HepG2 (cell line): ENCODE measurements around the gene LRRC8C. TPM values are rescaled to one million over a fixed set of nuclear protein-coding genes. Genes with fewer than 3 reads are reported as not detected.

ENCODE experiments used
- ATAC-seq: fragments of 200-7000 bp; cut with Tn5 transposase; 3 replicates; pipeline ENCODE4 v1.9.1; 2020; ENCODE audit warnings: mild to moderate bottlenecking, moderate library complexity
- BruUV-seq: library from RNA; stranded (reverse); fragments of 400-500 nt; replicated peaks from 2 replicates; lab custom pipeline; 2021; lab: Mats Ljungman, UMichigan
- CTCF ChIA-PET: fragments of 300-600 bp; formaldehyde crosslinking; extraction: SDS; loops from one replicate; lab custom pipeline; 2021; ENCODE audit warnings: low total read pairs, inconsistent platforms, low intra/inter-chr PET ratio; lab: Yijun Ruan, JAX
- POLR2A ChIA-PET: fragments of 350-600 bp; sonication (Branson Sonifier 250); formaldehyde crosslinking; loops from one replicate; lab custom pipeline; 2020; ENCODE audit warnings: antibody characterized with exemption, inconsistent platforms; lab: Yijun Ruan, JAX
- DNase-seq: peaks from one replicate; pipeline ENCODE4 v3.0.0-alpha.2; 2015; ENCODE audit warnings: low spot score
- FAIRE-seq: peaks from 3 replicates; lab custom pipeline; 2011; peaks lifted over from hg19 to GRCh38; lab: Jason Lieb, UNC
- H2AFZ ChIP-seq: one replicate; pipeline ENCODE4 v1.6.1; 2011; ENCODE audit warnings: low read length, inconsistent platforms
- H3K27ac ChIP-seq: fragments of 300-600 bp; 3 replicates; pipeline ENCODE4 v1.8.0; 2011; ENCODE audit warnings: mixed run types, mild to moderate bottlenecking, mixed read lengths, low read length, inconsistent platforms; ENCODE audit not compliant: insufficient read depth; ENCODE audit errors: extremely low read length
- H3K27me3 ChIP-seq, 2 experiments: fragments of 200-600 bp in 1 of 2; 2 replicates in 1 of 2; 3 replicates in 1 of 2; pipeline versions ENCODE4 v1.6.0 to v1.8.0; 2011; ENCODE audit warnings: low read length in 2 of 2, mild to moderate bottlenecking in 2 of 2, moderate library complexity in 2 of 2, inconsistent platforms in 1 of 2; ENCODE audit not compliant: insufficient read depth in 2 of 2, control insufficient read depth in 1 of 2
- H3K36me3 ChIP-seq, 2 experiments: fragments of 200-600 bp in 1 of 2; replicated peaks in 1 of 2; 2 replicates in 1 of 2; 3 replicates in 1 of 2; pipeline versions ENCODE4 v1.5.1 to v1.8.0; 2011; ENCODE audit warnings: low read length in 2 of 2, inconsistent platforms in 1 of 2; ENCODE audit not compliant: insufficient read depth in 2 of 2, control insufficient read depth in 1 of 2
- H3K4me1 ChIP-seq: 2 replicates; pipeline ENCODE4 v1.5.1; 2012; ENCODE audit warnings: low read length, inconsistent platforms; ENCODE audit not compliant: insufficient read depth
- H3K4me2 ChIP-seq: 2 replicates; pipeline ENCODE4 v1.6.0; 2011; ENCODE audit warnings: low read depth, low read length, inconsistent platforms
- H3K4me3 ChIP-seq, 3 experiments: fragments of 200-600 bp in 1 of 3; sonication (generic), shearing (Covaris generic) in 1 of 3; replicated peaks in 1 of 3; 2 replicates each; pipeline ENCODE4 v1.5.1; 2011 to 2016; ENCODE audit warnings: low read length in 3 of 3, inconsistent platforms in 2 of 3, low read depth in 2 of 3, mild to moderate bottlenecking in 2 of 3, control low read depth in 1 of 3, mixed read lengths in 1 of 3; ENCODE audit not compliant: insufficient read depth in 1 of 3
- H3K79me2 ChIP-seq: one replicate; pipeline ENCODE4 v1.6.1; 2011; ENCODE audit warnings: low read length, inconsistent platforms; ENCODE audit not compliant: insufficient read depth
- H3K9ac ChIP-seq: 2 replicates; pipeline ENCODE4 v1.6.0; 2011; ENCODE audit warnings: mild to moderate bottlenecking, low read depth, low read length, inconsistent platforms; ENCODE audit not compliant: insufficient read depth
- H3K9me3 ChIP-seq: 2 replicates; pipeline ENCODE4 v1.5.1; 2012; ENCODE audit warnings: mild to moderate bottlenecking, low read length
- H4K20me1 ChIP-seq: 2 replicates; pipeline ENCODE4 v1.6.0; 2011; ENCODE audit warnings: inconsistent platforms, mild to moderate bottlenecking, low read length, moderate library complexity; ENCODE audit not compliant: insufficient read depth
- FOSL2 ChIP-seq: sonication (generic); formaldehyde crosslinking; IDR thresholded peaks from 2 replicates; pipeline ENCODE4 v1.4.0; 2020; ENCODE audit warnings: missing genetic modification reagents
- RFX1 ChIP-seq: fragments of 450-650 bp; IDR thresholded peaks from 2 replicates; pipeline ENCODE4 v1.6.1; 2017
- SKI ChIP-seq: fragments of 450-650 bp; IDR thresholded peaks from one replicate; pipeline ENCODE4 v1.6.1; 2018; ENCODE audit warnings: mild to moderate bottlenecking; ENCODE audit not compliant: partially characterized antibody
- SP4 ChIP-seq: sonication (generic); formaldehyde crosslinking; IDR thresholded peaks from 2 replicates; pipeline ENCODE4 v1.8.1; 2023; ENCODE audit warnings: mild to moderate bottlenecking, missing genetic modification reagents
- ZBTB7A ChIP-seq: sonication (generic); formaldehyde crosslinking; IDR thresholded peaks from 2 replicates; pipeline ENCODE4 v1.8.0; 2022; ENCODE audit warnings: mild to moderate bottlenecking, missing genetic modification reagents
- ZFP82 ChIP-seq: sonication (generic); formaldehyde crosslinking; IDR thresholded peaks from 2 replicates; pipeline ENCODE4 v1.5.1; 2020; ENCODE audit warnings: mild to moderate bottlenecking, missing genetic modification reagents, borderline replicate concordance
- ZNF569 ChIP-seq: sonication (generic); formaldehyde crosslinking; IDR thresholded peaks from 2 replicates; pipeline ENCODE4 v1.5.0; 2020; ENCODE audit warnings: mild to moderate bottlenecking, missing genetic modification reagents, moderate library complexity, borderline replicate concordance
- ZSCAN5A ChIP-seq: sonication (generic); formaldehyde crosslinking; IDR thresholded peaks from 2 replicates; pipeline ENCODE4 v1.8.0; 2022; ENCODE audit warnings: mild to moderate bottlenecking, missing genetic modification reagents, borderline replicate concordance
- WGBS: methylation state at CpG from one replicate; pipeline ENCODE4 v1.1.6; 2017; ENCODE audit warnings: low lambda C conversion rate; 5-methylcytosine and 5-hydroxymethylcytosine counted together
- in situ Hi-C: cut with HindIII; loops from 2 replicates; pipeline ENCODE4 v1.10.0; 2017; ENCODE audit warnings: low pct_unique_long_range_greater_than_20kb; ENCODE audit not compliant: extremely low pct_ligation_motif_present
- intact Hi-C: fragments of 100-400 bp; cut with micrococcal nuclease; formaldehyde crosslinking; loops from one replicate; pipeline ENCODE4 v1.10.0; 2022; ENCODE audit not compliant: unreplicated experiment
- polyA plus RNA-seq, 8 experiments: library from polyadenylated mRNA; depleted of rRNA in 3 of 8; stranded (reverse) in 7 of 8; unstranded in 1 of 8; fragments of >200 nt; fragmentation: Illumina TruSeq in 4 of 8; extraction: Trizol in 4 of 8; gene quantifications; 2 replicates each; pipeline versions ENCODE4 v1.2.1 to v1.2.3, GENCODE V29; 2011 to 2016; ENCODE audit warnings: low read depth in 4 of 8, missing spikeins in 1 of 8, mixed read lengths in 1 of 8; ENCODE audit not compliant: insufficient read depth in 1 of 8
- total RNA-seq, 5 experiments: library from RNA; depleted of rRNA; stranded (reverse); fragments of >200 nt; fragmentation: Illumina TruSeq; extraction: Trizol; gene quantifications; 2 replicates each; pipeline ENCODE4 v1.2.3, GENCODE V29; 2016; ENCODE audit warnings: low read depth in 1 of 5

Gene LRRC8C
- total and polyA plus RNA-seq, 2 of the 13 experiments (the other 11 are each of a cell fraction or from before 2014, with no cell fraction given): 0.22 to 0.32 TPM

- WGBS: 81% methylated on average over 2 of the region's 2 CpGs
- ChIA-PET CTCF (no interaction called here), POLR2A (no interaction called here)
- H4K20me1 ChIP-seq: no peaks in the 10 kb centered on the region
- H3K4me2 ChIP-seq: no peak overlapping the region
- no peaks in the 10 kb centered on the region for H3K9me3 ChIP-seq
- in situ Hi-C loops: loop anchor here (10.0 kb wide), 1 partner anchor 92 kb away; no protein-coding TSS in a partner anchor
- H3K79me2 ChIP-seq: no peaks in the 10 kb centered on the region
- ATAC-seq: no peak
- H2AFZ ChIP-seq: no peak overlapping the region
- BruUV-seq: no TSS peak
- intact Hi-C loops: no loop called here
- no peaks in the 10 kb centered on the region for H3K36me3 ChIP-seq
- no peak for DNase-seq
- H3K27ac ChIP-seq: no peak overlapping the region
- peaks cover 33% of the 10 kb centered on the region for H3K4me1 ChIP-seq
- H3K27me3 ChIP-seq: no peaks in the 10 kb centered on the region; a peak in 1 of 5 replicates
- no peak overlapping the region for H3K9ac ChIP-seq
- no peak for FAIRE-seq
- TF ChIP-seq ZNF569 (CRISPR knock-in tag) (no peak), SP4 (no peak), ZFP82 (CRISPR knock-in tag) (no peak), ZBTB7A (CRISPR knock-in tag) (no peak), RFX1 (no peak), SKI (no peak), FOSL2 (CRISPR knock-in tag) (no peak), ZSCAN5A (CRISPR knock-in tag) (no peak)
- TF ChIP-seq, all 625 proteins: peak for 0
- H3K4me3 ChIP-seq: no peak overlapping the region
Measured at GRCh38 chr1:89607156-89607555, 25.8 kb upstream of the LRRC8C start.
